Activated naive CD4-positive, alpha-beta T cell treated with anti-CD3 and anti-CD28 coated beads, Interleukin-2, amount 10 ng/mL, durations not matched to agents 7 days and 5 days (primary cell): ENCODE results near the gene RANBP3.

Source experiments
- CTCF ChIA-PET: fragments of 350-600 bp; sonication (Branson Sonifier 250); formaldehyde crosslinking; loops from one replicate; lab custom pipeline; 2021; ENCODE audit warnings: antibody characterized with exemption; lab: Charles Lee
- DNase-seq: peaks from one replicate; pipeline ENCODE4 v3.0.0-alpha.2; 2020
- H3K27ac Mint-ChIP-seq: one replicate; pipeline ENCODE4 v1.8.0; 2021; ENCODE audit warnings: mild to moderate bottlenecking, moderate library complexity, mixed read lengths
- H3K27me3 Mint-ChIP-seq: one replicate; pipeline ENCODE4 v1.8.0; 2021; ENCODE audit warnings: mild to moderate bottlenecking, mixed read lengths
- H3K36me3 Mint-ChIP-seq: one replicate; pipeline ENCODE4 v1.8.0; 2021; ENCODE audit warnings: mixed read lengths
- H3K4me1 Mint-ChIP-seq: one replicate; pipeline ENCODE4 v1.8.0; 2021; ENCODE audit warnings: mixed read lengths
- H3K4me3 Mint-ChIP-seq: one replicate; pipeline ENCODE4 v1.8.0; 2021; ENCODE audit warnings: mild to moderate bottlenecking, moderate library complexity, mixed read lengths
- H3K9me3 Mint-ChIP-seq: one replicate; pipeline ENCODE4 v1.8.0; 2021; ENCODE audit warnings: mixed read lengths

Gene RANBP3

DNA sequence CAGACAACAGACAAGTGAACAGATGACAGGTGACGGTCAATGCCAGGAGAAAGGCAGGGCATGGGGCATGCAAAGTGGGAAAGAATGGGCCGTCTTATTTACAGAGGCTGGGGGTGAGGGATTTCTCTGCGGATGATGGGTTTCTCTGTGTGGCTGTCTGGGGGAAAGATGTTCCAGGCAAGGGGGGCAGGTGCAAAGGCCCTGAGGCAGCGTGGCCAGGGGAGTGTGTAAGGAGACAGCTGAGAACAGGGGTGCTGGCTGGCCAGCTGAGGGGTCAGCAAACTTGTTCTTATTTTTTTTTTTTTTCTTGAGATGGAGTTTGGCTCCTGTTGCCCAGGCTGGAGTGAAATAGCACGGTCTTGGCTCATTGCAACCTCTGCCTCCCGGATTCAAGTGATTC, 21.8 kb upstream of the RANBP3 start:
- H3K27me3 Mint-ChIP-seq: no peaks in the 10 kb centered on the region
- peaks cover 5% of the 10 kb centered on the region for H3K36me3 Mint-ChIP-seq
- CTCF ChIA-PET: no interaction called here
- no peaks in the 10 kb centered on the region for H3K4me1 Mint-ChIP-seq
- DNase-seq: no peak
- peaks cover 3% of the 10 kb centered on the region for H3K9me3 Mint-ChIP-seq
- no peak overlapping the region for H3K4me3 Mint-ChIP-seq
- no peak overlapping the region for H3K27ac Mint-ChIP-seq

DNA sequence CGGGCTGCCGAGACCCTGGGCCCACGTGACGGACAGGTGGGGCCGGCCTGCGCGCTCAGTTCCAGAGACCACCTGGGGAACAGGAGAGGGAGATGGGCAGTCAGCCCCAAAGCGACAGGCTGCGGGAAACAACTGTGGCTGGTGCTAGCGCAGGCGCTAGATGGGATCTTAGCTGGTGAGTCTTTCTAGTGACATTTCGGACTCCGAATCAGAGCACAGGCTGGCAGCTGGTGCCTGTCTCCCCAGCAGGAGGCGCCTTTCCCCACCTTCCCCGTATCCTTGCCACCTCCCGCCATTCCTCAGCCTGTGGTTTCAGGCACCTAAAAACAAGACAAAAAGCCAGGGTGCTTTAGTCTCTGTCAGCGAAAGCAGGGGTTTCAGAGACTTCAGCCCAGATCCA, 19.4 kb upstream of the RANBP3 start:
- CTCF ChIA-PET: interaction anchor here (1.6 kb wide), 1 partner anchor 10 kb away, joined by 5 read pairs; no protein-coding TSS in a partner anchor
- H3K27ac Mint-ChIP-seq: no peak overlapping the region
- H3K4me3 Mint-ChIP-seq: no peak overlapping the region
- peaks cover 3% of the 10 kb centered on the region for H3K9me3 Mint-ChIP-seq
- H3K27me3 Mint-ChIP-seq: no peaks in the 10 kb centered on the region
- no peaks in the 10 kb centered on the region for H3K4me1 Mint-ChIP-seq
- peaks cover 5% of the 10 kb centered on the region for H3K36me3 Mint-ChIP-seq
- no peak for DNase-seq

DNA sequence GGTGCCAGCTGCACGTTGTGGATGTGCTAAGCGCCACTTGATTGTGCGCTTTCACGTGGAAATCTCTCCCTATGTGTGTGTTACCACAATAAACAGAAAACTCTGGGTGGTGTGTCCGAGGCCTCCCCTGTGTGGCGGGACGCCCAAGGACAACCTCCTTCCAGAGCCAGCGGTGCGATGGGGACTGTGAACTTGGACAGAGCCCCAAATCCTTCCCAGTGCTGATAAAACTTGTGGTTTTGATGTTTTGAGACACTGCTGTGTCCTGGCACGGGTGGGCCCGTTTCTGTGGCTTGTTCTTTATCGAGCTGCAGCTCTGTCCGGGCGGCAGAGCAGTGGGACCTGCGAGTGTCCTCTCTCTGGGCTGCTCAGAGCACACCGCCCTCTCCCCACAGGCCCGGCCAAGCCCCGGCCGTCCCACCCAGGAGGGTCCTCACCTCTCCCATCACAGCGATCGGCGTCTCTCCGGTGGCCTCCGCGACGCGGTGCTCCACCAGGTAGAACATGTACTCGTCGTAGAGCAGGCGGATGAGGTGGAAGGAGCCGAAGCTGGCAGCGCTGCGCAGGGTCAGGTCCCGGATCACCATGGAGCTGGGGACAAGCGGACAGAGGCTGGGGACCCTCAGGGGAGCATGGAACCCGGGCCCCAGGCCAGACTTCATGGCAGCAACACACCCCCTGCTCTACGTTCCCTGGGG, 18.8 kb upstream of the RANBP3 start:
- peaks cover 3% of the 10 kb centered on the region for H3K9me3 Mint-ChIP-seq
- no peak overlapping the region for H3K4me3 Mint-ChIP-seq
- peaks cover 5% of the 10 kb centered on the region for H3K36me3 Mint-ChIP-seq
- no peak overlapping the region for H3K27ac Mint-ChIP-seq
- CTCF ChIA-PET: interaction anchor here (1.6 kb wide), 1 partner anchor 10 kb away, joined by 5 read pairs; no protein-coding TSS in a partner anchor
- no peaks in the 10 kb centered on the region for H3K4me1 Mint-ChIP-seq
- no peaks in the 10 kb centered on the region for H3K27me3 Mint-ChIP-seq
- no peak for DNase-seq

DNA sequence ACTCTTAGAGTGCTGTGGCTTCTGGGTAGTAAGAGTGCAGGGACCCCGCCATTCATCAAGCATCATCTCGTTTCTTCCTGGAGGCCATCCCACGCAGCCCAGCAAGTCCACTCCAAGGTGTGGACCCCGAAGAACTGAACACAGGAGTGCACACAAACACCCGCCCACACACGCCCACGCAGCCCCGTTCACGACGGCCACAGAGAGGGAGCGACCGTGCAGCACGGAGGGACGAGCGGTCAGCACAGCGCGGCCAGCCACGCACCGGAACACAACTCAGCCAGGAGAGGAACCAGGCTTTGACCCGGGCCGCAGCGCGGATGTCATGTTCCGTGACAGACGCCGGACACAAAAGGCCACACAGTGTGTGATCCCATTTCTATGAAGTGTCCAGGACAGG, 18.2 kb upstream of the RANBP3 start:
- Mint-ChIP-seq H3K9me3 (peaks cover 3% of the 10 kb centered on the region), H3K4me1 (no peaks in the 10 kb centered on the region), H3K27ac (no peak overlapping the region), H3K27me3 (no peaks in the 10 kb centered on the region), H3K4me3 (no peak overlapping the region), H3K36me3 (peaks cover 5% of the 10 kb centered on the region)
- no peak for DNase-seq
- CTCF ChIA-PET: no interaction called here

DNA sequence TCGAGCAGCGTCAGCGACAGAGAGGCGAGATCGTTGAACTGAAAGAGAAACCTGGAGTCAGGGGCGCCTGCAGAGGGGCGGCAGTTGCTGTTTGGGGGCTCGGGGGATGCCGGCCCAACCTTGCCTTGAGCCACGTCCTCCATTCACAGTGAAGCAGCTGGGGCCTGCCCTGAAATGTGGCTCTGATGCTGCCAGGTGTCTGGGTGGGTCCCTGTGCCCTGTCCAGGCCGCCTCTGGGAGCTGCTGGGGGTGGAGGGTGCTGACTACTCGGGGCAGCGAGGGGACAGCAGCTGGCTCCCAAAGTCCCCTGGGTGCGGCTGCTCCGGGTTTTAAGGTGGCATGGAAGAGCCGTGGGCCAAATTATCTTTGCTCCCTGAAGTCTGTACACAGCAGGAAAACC, 17.7 kb upstream of the RANBP3 start:
- no peak overlapping the region for H3K27ac Mint-ChIP-seq

DNA sequence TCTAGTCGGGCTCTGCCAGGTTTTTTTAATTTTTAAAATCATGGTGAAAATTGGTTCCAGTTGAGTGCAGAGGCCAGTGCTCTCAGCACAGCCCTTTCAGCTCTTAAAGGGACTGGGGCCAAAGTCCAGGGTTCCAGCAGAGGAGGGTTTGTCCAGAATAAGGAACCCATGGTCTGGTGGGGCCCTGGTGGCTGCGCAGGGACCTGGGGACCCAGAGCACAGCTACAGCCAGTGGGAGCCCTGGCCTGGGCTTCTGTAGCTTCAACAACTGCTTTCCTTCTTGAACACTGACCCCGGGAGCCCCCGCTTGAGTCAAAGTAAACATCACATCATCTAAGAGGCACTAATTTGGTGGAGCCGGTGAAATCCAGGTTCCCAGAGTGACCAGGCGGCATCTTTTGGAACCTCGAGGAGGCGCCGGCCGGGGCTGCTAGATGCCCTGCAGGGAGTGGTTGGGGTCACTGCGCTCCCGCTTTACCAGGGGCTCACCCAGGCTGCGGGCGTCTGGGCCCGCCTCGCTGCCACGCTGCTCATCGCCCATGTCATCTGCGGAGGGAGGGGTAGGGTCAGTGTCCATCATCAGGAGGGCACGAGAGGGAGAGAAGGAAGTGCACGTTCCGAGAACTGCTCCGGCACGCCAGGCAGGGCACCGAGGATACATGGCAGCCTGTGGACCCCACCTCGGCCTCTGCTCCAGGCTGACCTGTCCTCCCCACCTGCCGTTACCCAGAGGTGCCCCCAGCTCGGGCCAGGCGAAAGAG, 16.6 kb upstream of the RANBP3 start:
- Mint-ChIP-seq H3K36me3 (no peaks in the 10 kb centered on the region), H3K4me1 (no peaks in the 10 kb centered on the region), H3K27ac (no peak overlapping the region), H3K4me3 (no peak overlapping the region), H3K27me3 (no peaks in the 10 kb centered on the region), H3K9me3 (no peaks in the 10 kb centered on the region)
- CTCF ChIA-PET: no interaction called here
- DNase-seq: no peak

More for the DNA sequence above, 17.7 kb upstream of the RANBP3 start:
- no peak for DNase-seq
- Mint-ChIP-seq H3K36me3 (peaks cover 3% of the 10 kb centered on the region), H3K4me1 (no peaks in the 10 kb centered on the region), H3K27me3 (no peaks in the 10 kb centered on the region), H3K4me3 (no peak overlapping the region), H3K9me3 (peaks cover 3% of the 10 kb centered on the region)
- CTCF ChIA-PET: no interaction called here

DNA sequence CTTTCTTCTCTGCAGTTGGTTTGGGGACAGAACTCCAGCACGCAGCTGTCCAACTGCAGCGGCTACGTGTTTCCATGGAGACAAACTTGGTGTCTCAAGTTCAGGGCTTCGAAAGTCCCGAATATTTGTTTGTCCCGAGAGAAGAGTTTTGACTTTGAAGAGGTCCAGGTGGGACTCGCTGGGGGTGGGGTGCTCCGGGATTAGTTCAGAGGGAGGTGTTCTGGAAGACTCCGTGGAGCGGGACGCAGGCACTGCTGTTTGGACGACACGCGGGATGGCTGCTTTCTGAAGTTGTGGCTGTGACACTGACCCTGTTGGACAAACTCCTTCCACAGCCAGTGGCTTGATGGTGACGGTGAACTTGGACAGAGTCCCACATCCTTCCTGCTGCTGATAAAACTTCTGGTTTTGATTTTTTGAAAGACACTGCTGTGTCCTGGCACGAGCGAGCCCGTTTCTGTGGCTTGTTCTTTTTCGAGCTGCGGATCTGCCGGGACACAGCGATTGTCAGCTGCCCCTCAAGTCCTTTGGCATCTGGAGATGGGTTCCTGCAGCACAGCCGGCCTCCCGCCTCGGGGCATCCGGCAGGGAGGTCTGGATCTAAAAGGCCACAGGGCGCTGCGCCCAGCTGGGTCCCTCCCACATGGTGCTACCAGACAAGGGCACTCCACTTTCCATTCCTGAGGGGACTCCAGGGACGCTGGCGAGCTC, 15.9 kb upstream of the RANBP3 start:
- H3K4me3 Mint-ChIP-seq: no peak overlapping the region
- no peaks in the 10 kb centered on the region for H3K27me3 Mint-ChIP-seq
- DNase-seq: no peak
- no peaks in the 10 kb centered on the region for H3K9me3 Mint-ChIP-seq
- H3K4me1 Mint-ChIP-seq: no peaks in the 10 kb centered on the region
- no peak overlapping the region for H3K27ac Mint-ChIP-seq
- no peaks in the 10 kb centered on the region for H3K36me3 Mint-ChIP-seq
- CTCF ChIA-PET: interaction anchor here (1.8 kb wide), 1 partner anchor 29 kb away, joined by 9 read pairs; no protein-coding TSS in a partner anchor

DNA sequence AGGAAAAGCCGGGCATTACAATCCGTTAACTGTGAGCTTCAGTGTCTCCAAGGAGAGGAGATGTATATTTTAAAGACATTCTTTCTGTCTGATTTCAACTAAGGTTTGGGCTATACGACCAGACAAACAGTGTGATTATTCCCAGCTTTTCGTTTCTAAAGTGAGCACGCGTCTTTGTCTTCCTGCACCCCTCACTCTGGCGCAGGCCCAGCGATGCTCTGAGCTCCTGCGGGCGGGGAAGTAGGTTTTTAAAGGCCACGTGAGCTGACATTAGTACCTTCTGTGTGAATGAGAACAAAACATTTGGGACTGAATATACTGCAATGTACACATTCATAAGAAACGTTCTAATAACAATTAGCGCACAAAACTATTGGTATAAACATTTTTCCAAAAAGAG, 15.3 kb upstream of the RANBP3 start:
- CTCF ChIA-PET: interaction anchor here (1.8 kb wide), 1 partner anchor 29 kb away, joined by 9 read pairs; no protein-coding TSS in a partner anchor
- Mint-ChIP-seq H3K9me3 (no peaks in the 10 kb centered on the region), H3K4me1 (peaks cover 3% of the 10 kb centered on the region), H3K36me3 (no peaks in the 10 kb centered on the region), H3K27me3 (no peaks in the 10 kb centered on the region), H3K4me3 (no peak overlapping the region), H3K27ac (no peak overlapping the region)
- no peak for DNase-seq

DNA sequence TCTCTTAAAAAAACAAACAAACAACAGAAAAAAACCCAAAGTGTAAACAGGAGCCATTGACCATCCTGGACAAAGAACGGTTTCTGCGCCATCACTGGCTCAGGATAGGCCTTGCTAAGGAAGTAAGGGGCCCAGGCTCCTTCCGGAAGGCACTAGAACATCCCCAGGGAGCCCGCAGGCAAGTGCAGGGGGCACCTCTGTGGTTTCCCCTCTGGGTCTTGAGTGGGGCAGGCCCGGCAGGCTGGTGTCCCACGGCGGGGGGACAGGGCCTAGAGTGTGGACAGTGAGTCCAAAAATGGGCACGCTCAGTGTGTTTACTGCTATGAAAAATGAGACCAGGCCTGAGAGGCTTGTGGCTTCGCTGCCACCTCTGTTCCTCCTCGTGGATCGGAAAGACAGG, 14.8 kb upstream of the RANBP3 start:
- CTCF ChIA-PET: interaction anchor here (1.8 kb wide), 1 partner anchor 30 kb away, joined by 9 read pairs; no protein-coding TSS in a partner anchor
- no peak for DNase-seq
- no peak overlapping the region for H3K4me3 Mint-ChIP-seq
- peaks cover 5% of the 10 kb centered on the region for H3K4me1 Mint-ChIP-seq
- H3K27ac Mint-ChIP-seq: no peak overlapping the region
- peaks cover 1% of the 10 kb centered on the region for H3K27me3 Mint-ChIP-seq
- no peaks in the 10 kb centered on the region for H3K9me3 Mint-ChIP-seq
- no peaks in the 10 kb centered on the region for H3K36me3 Mint-ChIP-seq

DNA sequence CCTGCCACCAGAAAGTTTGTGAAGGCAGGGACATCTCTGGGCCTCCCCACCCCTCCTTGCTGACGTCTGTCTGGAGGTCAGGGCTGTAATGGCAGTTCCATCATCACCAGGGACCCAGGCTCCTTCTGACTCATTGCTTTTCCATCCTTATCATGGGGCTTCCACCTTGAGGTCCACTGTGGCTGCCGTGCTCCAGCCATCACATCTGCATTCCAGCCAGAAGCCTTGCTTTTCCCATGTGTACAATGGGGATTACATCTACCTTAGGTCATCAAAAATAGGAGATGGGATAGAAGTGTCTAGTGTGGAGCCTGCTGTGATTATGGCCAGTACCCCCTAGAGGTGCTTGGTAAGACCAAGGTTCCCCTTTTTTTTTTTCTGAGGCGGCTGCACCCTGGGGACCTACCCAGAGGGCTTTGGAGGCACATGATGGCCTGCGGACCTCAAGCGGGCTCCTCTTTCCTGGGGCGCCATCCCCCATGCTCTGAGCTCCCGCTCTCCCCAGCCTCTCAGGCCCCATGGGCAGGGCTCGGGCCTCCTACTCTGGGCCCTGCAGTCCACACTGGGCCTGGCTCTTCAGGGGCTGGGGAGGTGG, 13.4 kb upstream of the RANBP3 start:
- peaks cover 13% of the 10 kb centered on the region for H3K4me1 Mint-ChIP-seq
- H3K27ac Mint-ChIP-seq: no peak overlapping the region
- H3K27me3 Mint-ChIP-seq: peaks cover 7% of the 10 kb centered on the region
- no peaks in the 10 kb centered on the region for H3K9me3 Mint-ChIP-seq
- CTCF ChIA-PET: interaction anchor here (0.8 to 1.8 kb wide), 2 partner anchors 11 to 31 kb away, joined by 3 to 9 read pairs; no protein-coding TSS in a partner anchor
- no peak overlapping the region for H3K4me3 Mint-ChIP-seq
- DNase-seq: no peak
- no peaks in the 10 kb centered on the region for H3K36me3 Mint-ChIP-seq

DNA sequence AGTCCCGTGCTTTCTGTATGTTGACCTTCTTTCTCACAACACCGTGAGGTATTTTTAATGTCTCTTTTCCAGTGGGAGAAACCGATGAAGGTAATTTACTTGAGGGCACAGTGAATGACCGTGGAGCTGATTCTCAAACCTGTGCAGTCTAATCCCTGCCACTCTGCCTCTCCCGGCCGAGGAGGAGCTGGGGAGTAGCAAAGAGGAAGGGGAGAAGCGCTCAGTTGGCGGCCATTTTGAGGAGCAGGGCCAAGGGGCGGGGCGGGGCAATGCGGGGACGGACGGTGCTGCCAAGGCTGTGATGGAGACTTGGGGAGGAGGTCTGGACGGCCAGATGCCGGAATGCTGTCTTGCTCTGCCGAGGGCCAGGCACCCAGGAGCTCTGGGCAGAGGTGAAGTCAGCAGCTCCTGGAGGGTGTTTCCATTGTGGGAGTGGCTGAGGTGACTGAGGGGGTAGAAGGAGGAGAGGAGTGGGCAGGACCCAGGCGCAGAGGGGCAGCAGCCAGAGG, 12.4 kb upstream of the RANBP3 start:
- DNase-seq: no peak
- CTCF ChIA-PET: interaction anchor here (0.6 to 5.2 kb wide), 5 partner anchors 10 to 32 kb away, joined by 3 to 48 read pairs (median 5); no protein-coding TSS in a partner anchor
- Mint-ChIP-seq H3K4me1 (peaks cover 14% of the 10 kb centered on the region), H3K27ac (no peak overlapping the region), H3K4me3 (no peak overlapping the region), H3K27me3 (peaks cover 7% of the 10 kb centered on the region), H3K9me3 (no peaks in the 10 kb centered on the region), H3K36me3 (no peaks in the 10 kb centered on the region)

DNA sequence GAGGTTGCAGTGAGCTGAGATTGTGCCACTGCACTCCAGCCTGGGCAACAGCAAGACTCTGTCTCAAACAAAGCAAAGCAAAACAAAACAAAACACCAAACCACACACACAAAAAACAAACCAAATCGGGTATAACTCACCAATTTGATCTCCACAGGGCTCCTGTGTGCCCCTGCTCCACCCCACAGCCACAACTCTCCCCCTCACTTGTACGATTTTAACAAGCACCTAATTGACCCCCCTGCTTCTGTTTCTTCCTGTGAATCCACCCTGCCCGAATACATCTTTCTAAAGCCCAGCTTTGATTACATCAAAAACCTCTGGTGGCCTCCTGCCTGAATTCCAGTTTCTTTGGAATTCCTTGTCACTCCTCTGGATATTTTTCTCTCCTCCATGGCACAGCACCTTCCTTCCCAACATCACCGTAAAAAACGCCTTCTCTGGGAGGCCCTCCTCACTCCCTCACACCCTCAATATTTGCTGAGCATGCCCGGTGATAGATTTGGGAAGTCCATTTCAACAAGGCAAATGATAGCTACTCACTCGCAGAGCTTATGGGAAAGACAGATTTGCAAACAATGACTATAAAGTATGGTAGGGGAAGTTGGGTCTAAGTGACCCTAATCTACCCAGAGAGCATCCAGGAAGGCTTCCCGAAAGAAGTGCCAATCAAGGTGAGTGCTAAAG, 11.6 kb upstream of the RANBP3 start:
- CTCF ChIA-PET: interaction anchor here (0.6 to 5.2 kb wide), 5 partner anchors 10 to 186 kb away, joined by 3 to 48 read pairs (median 5); no protein-coding TSS in a partner anchor
- Mint-ChIP-seq H3K27me3 (peaks cover 7% of the 10 kb centered on the region), H3K36me3 (no peaks in the 10 kb centered on the region), H3K27ac (no peak overlapping the region), H3K9me3 (no peaks in the 10 kb centered on the region), H3K4me1 (peaks cover 22% of the 10 kb centered on the region), H3K4me3 (no peak overlapping the region)
- DNase-seq: no peak
